NT2/D1 (cell line): Measurements from ENCODE around the gene OR1M1.

ENCODE experiments used
- SUZ12 ChIP-seq: IDR thresholded peaks from 2 replicates; pipeline ENCODE4 v1.6.1; 2011; ENCODE audit not compliant: insufficient read length, insufficient read depth; ENCODE audit errors: extremely low read depth
- YY1 ChIP-seq: IDR thresholded peaks from 2 replicates; pipeline ENCODE4 v1.6.1; 2011; ENCODE audit not compliant: insufficient read length, insufficient read depth
- ZNF274 ChIP-seq: IDR thresholded peaks from 2 replicates; pipeline ENCODE4 v1.6.1; 2011; ENCODE audit warnings: mild to moderate bottlenecking, low read depth, low read length

- TF ChIP-seq ZNF274 (no peak), SUZ12 (no peak), YY1 (no peak)
Observed at GRCh38 chr19:9139609-9140158, 52.8 kb downstream of the OR1M1 start.
